Measurements from ENCODE around the gene STAG1.
A peak's percentile ranks its signal among the peaks of the same experiment; 100 is the strongest.
"Not testable (repeated sequence)": the region's sequence is repeated elsewhere in the genome, so short reads cannot be mapped to it uniquely, and the experiment has no call there.

STAG1 gene

DNA sequence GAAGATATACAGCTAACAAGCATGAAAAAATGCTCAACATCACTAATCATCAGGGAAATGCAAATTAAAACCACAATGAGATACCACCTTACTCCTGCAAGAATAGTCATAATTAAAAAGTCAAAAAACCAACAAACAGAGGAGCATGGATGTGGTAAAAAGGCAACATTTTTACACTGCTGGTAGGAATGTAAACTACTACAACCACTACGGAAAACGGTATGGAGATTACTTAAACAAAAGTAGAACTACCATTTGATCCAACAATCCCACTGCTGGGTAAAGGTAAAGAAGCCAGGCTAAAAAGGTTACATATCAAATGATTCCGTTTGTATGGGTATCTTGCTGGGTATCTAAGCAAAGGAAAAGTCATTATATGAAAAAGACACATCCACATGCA is 53.8 kb downstream of the STAG1 start:
- no peak for DNase-seq

DNA sequence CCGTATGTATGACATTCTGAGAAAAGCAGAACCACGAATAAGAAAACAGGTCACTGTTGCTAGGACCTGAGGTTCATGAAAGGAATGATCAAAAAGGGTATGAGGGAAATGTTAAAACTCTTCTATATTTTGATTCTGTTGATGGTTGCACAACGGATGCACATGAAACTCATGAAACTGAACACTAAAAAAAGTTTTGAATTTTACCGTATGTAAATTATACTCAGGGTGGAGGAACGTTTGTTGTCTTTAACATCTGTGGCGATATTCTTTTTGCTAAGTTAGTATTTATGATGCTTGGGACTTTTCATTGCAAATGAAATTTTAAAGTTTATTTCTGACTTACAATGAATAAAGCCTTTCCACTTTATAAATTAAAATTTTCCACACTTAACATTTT is 55.4 kb downstream of the STAG1 start:
- DNase-seq, result no peak

DNA sequence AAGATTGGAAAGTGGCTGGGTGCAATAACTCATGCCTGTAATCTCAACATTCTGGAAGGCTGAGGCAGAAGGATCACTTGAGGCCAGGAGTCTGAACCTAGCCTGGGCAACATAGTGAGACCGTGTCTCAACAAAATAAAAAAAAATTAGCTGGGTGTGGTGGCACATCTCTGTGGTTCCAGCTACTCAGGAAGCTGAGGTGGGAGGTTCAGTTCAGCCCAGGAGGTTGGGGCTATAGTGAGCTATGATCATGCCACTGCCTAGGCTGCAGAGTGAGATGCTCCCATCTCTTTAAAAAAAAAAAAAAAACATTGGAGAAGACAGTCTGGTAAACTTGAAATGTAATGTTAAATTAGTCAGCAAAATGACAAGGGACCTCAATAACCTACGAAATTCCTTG is 57.9 kb downstream of the STAG1 start:
- DNase-seq, result no peak

DNA sequence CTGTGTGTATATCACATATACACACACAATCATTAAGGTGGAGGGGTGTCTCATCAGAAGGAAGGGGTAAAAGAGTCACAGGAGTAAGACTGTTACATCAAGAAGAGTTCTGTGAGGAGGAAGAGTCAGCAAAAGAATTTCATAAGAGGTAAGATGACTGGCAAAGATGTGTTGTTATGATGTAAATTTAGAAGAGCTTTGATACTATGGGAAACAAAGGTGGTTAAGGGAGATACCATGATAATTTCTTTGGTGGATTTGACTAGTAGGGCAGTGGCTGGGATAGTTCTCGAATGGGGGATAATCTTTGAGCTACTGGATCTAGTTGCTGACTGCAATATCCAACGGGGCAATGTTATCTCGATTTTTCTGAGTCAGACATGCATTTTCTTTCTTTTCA is 61.6 kb downstream of the STAG1 start:
- no peak for DNase-seq

DNA sequence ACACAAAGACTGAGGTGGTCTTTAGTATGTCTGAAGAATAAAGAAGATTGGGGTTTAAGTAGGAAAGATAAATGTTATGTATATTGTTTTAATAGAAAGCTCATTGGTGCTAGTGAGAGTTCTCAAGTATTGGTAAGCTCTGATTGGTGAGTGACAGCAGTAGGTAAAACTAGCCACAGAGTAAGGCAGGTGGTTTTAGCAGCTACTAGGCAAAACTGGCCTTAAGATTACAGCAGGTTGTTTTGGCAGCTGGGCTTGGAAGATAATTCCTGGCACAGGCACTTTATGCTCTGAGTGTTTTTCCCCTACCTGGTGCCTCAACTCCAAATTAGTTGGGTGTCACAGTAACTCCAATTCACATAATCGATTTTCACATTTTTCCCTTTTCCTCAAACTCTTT is 66.3 kb downstream of the STAG1 start:
- no peak for DNase-seq

DNA sequence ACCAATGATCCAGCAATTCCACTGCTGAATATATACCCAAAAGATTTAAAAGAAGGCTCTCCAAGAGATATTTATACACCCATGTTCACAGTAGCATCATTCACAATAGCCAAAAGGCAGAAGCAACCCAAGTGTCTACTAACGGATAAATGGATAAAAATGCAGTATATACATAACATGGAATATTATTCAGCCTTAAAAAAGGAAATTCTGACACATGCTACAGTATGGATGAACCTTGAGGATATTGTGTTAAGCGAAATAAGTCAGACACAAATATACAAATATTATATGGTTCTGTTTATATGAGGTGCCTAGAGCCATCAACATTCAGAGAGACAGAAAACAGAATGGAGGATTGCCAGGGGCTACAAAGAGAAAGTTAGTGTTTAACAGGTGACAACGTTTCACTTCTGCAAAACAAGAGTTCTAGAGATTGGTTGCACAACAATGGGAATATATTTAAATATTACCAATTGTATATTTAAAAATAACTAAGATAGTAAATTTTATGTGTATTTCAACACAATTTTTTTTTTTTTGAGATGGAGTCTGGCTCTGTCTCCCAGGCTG is 69.4 kb downstream of the STAG1 start:
- DNase-seq, result no peak

DNA sequence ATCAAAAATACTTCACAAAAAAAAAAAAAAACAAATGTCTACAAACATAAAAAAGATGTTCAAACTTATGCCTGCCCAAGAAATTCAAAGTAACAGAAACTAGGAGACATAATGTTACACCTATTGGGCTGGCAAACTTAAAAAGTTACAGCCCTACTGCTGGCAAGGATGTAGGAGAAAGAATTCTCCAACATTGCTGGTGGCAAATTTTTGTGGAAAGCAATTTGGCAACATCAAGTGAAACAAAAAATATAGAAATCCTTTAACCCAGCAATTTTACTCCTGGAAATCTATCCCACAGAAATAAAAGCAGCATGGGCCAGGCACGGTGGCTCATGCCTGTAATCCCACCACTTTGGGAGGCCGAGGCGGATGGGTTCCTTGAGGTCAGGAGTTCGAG is 73.2 kb downstream of the STAG1 start:
- DNase-seq, result no peak

DNA sequence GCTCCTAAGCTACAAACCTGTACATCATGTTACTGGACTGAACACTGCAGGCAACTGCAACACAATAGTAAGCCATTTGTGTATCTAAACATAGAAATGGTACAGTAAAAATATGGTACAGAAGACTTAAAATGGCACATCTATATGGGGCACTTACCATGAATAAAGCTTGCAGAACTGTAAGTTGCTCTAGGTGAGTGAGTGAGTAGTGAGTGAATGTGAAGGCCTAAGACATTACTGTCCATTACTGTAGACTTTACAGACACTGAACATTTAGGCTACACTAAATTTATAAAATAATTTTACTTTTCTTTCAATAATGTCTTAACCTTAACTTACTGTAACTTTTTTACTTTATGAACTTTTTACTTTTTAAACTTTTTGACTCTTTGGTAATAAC is 76.2 kb downstream of the STAG1 start:
- DNase-seq, result no peak

DNA sequence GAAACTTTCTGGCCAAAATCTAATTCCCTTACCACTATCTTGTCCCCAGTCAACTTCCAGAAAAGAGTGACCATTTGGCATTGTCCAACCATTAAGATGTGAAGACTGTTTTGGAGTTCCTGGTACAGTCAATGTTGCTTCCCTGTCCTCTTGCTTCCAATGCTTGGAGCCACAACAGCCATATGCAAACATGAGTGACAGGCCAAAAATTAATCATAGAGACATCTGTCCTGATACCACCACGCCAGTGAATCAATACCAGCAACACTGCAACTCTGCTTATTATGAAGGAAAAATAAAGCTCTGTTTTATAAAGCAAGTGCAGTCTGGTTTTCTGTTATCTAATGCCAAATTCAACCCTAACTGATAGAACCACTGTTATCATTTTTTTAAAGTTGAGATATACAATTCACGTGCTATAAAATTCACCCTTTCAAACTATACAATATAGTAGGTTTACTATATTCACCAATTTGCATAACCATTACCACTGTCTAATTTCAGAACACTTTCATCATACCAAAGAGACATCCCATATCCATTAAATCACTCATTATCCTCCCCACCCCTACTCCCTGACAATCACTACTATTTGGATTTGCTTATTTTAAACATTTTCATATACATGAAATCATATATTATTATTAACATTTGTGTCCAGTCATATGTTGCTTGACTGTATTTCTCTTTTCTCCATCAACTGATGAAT is 76.9 kb downstream of the STAG1 start:
- no peak for DNase-seq

DNA sequence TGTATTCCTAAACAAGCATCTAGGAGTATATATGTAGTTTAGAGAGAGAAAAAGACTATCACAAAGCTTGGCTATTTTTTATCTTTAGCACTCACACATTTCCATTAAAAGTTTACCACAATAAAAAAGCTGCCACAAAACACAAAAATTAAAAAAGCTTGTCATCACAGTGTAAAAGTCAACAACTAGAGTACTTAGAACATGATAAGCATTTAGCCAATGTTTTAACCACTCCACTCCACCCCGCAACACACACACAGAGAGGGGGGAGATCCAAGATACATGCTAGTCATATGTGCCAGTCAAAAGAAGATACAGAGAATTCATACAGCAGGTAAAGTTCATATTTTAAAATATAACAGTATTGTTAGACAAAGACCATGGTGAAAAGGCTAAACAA is 79.7 kb downstream of the STAG1 start:
- no peak for DNase-seq

DNA sequence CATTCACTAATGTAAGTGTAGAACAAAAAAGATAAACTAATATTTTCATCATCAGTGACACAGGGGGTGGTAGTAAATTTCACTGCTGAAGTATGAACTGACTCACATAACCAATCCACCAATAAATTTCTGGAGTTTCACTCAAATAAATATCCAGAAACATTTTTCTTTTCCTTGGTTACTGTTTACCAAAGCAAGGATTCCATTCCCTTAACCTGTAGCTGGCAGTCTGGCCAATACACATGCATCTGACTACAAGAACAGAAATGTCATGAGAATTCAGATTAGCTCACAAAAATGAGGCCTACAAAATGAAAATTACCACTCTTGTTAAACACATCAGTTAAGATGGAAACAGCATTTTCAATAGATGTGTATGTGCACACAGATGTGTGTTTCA is 80.3 kb downstream of the STAG1 start:
- no peak for DNase-seq

DNA sequence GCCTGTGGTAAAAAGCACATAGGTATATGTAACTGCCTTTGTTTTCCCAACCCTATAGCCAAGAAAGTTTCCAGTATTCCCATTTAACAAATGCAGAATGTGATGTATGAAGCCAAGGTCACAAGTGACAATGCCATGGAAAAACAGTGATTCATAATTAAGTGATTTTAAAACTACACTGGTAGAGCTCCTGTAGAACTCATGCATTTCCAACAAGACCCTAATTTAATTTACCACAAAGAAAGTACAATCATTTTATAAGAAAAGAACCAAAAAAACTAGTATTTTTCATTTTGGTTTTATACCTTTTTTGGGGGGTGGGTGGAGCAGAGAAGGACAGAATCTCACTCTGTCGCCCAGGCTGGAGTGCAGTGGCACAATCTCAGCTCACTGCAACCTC is 82.0 kb downstream of the STAG1 start:
- DNase-seq, result no peak

DNA sequence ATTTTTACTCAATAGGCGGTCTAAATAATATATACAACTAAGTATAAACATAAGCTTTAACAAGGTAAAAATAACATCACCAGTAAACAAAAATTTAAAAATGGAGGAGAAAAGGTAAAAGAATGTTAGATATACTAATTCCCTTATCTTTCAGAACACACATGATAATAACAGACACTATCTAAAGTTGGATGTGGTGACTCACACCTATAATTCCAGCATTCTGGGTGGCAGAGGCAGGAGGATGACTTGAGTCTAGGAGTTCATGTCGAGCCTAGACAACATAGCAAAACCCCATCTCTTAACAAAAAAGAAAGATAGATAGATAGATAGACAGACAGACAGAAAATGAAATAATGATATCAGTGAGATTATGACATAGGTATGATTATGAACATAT is 85.1 kb downstream of the STAG1 start:
- no peak for DNase-seq

DNA sequence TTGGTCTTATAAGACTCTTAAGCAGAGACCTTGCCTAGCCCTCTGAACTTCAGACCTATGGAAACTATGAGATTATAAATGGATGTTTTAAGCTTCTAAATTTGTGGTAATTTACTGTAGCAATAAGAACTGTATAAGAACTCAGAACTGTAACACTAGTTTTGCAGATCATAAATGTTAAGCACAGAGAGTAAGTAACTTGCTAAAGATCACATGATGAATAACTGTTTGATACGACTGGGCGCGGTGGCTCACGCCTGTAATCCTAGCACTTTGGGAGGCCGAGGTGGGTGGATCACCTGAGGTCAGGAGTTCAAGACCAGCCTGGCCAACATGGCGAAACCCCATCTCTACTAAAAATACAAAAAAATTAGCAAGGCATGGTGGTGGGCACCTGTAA is 85.9 kb downstream of the STAG1 start:
- DNase-seq, result not testable (repeated sequence)

DNA sequence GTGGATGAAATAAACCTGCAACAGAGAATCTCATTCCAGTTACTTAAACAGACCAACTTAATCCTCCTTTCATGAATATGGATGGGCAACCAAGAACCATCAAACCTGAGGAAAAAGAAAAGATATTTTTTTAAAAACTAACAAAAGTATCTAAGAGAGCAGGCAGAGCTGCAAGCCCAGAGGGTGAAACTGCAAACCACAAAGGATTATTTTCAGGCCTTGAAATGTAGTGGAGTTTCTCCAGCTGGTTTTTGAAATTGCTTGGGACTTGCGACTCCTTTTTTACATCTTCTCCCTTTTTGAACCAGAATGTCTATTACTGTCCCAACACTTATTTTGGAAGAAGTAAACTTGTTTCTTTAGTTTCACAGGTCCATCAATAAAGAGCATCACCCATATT is 87.4 kb downstream of the STAG1 start:
- DNase-seq, result no peak

DNA sequence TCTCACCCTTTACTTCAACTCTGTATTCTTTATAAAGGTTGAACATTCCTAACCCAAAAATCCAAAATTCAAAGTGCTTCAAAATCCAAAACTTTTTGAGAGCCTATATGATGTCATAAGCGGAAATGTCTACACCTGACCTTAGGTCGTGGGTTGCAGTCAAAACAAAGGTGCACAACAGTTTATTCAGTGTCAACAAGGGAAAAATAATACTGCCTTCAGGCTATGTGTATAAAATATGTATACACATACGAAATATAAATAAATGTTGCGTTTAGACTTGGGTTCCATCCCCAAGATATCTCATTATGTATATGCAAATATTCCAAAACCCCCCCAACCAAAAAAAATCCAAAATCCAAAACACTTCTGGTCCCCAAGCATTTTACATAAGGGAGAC is 90.9 kb downstream of the STAG1 start:
- no peak for DNase-seq

DNA sequence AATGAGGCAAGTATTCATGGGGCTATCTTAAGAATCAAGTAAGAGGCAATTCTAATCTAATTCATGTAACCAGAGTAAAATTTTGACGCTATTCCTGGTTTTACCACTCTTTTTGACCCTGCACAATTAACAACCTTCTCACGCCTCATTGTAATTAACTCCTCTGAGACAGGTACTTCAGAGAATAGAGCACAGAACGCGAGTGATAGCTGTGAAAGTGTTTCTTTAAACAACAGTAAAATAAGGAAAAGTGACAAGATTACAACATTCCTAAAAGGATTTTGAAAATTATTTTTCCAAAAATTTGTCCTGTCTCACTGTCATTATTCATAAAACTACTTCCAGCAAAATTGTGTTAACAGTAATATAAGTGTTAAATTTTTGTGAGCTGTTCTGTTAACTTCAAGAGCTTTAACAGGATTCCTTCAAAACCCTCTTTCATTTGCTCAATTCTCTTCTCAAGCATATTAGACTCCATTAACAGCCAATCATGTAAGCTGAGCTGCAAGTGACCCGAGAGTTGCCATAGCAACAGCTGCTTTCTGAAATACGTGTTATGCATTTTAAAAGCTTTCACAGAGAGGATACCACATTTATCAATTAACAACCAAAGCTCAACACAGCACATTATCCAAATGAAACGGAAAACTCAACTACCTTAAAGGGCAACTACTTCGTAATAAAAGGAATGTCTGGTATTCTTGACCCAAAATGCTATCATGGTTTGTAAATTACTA is 93.1 kb downstream of the STAG1 start:
- peak; percentile 40 for DNase-seq

DNA sequence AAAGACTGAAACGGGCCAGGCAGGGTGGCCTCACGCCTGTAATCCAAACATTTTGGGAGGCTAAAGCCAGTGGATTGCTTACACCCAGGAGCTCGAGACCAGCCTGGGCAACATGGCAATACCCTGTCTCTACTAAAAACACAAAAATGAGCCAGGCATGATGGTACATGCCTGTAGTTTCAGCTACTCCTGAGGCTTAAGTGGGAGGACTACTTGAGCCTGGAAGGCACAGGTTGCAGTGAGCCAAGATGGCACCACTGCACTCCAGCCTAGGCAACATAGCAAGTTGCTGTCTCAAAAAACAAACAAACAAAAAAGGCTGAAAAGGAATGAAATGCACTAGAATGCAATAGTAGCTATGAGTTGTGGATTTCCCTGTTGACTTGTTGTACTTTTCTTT is 94.7 kb downstream of the STAG1 start:
- DNase-seq, result no peak

DNA sequence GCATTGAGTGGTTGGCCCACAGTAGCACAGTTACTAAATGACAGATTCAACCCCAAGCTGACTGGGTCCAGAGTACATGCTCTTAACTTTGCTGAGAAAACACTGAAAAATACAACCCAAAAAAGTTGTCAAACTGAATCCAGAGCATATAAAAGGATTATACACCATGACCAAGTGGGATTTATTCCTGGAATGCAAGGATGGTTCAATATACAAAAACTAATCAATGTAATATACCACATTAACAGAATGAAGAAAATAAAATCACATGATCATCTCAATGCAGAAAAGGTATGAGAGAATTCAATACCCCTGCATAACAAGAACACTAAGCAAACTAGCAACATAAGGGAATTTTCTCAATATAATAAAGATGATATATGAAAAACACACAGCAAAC is 98.5 kb downstream of the STAG1 start:
- DNase-seq, result no peak

DNA sequence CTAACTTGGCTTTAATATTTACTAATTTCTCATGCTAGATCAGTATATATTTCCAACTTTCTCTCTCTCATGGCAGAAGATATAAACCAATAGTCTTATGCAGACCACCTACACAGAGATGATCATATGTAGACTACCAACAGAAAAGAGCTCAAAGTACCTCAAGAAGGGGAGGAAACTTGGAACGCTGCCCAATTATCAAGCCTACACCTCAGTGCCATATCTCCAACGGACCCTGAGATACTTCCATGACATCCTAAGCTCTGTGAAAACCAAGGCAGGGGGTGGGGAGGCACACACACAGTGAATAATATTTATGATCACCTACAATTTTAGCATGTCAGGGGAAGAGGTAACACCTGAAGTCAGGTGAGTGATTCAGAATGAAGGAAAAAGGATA is 100.6 kb downstream of the STAG1 start:
- DNase-seq, result no peak

DNA sequence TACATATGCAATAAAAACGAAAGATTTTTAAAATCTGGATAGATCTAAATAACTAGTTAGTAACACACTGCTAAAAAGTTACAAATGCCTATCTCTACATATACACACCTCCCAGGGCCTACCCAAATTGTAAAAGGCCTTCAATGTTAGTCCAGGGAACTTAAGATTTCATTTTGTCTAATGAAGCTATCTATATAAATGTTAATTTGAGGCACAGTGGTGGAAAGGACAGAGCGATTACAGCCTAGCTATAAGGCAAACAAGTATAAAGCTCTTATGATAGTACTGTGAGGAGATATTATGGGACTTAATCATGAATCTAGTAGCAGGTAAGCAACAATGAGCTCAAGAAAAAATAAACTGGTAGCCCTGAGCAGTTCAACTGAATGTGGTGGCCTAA is 101.7 kb downstream of the STAG1 start:
- DNase-seq, result no peak

DNA sequence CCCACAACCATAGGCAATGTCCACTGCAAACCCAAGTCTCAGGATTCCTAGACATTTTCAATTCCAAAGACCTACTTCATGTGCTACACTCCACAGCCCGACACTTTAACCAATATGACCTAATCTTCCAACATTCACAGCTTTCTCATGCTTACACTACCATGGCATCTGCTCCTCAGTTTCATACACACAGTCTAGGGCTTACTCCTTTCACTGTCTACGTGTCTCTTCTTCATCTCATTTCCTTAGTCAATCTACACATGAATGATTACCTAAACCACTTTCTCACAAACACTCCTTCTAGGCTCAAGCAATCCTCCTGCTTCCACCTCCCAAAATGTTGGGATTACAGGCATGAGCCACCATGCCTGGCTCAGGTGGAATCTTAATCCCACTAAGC is 106.3 kb downstream of the STAG1 start:
- DNase-seq, result no peak

DNA sequence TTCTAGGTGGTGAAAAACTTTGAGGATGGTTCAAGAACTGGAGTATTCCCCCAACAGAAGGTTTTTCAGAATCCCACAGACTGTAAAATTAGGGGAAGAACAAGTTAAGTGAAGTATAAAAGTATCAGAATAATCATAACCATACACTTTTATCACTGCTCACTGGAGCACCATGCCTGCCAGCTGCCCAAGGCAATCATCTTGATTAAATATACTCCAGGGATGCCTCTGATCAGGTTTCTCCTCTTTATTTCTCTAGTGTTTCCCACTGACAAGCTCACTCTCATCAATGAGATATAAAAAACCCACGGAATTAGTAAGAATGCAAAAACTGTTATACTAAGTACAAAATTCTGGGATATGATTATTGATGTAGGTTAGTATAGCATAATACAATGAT is 108.0 kb downstream of the STAG1 start:
- DNase-seq, result no peak

DNA sequence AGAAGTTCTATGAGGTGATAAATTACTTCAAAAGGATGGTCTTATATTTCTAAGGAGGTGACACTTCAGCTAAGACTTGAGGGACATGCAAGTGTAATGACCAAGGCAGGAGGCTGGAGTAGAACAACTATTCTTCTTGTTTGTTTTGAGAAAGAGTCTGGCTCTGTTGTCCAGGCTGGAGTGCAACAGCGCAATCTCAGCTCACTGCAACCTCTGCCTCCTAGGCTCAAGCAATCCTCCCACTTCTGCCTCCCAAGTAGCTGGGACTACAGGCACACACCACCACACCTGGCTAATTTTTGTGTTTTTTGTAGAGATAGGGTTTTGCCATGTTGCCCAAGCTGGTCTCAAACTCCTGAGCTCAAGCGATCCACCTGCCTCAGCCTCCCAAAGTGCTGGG is 108.8 kb downstream of the STAG1 start:
- DNase-seq, result not testable (repeated sequence)

DNA sequence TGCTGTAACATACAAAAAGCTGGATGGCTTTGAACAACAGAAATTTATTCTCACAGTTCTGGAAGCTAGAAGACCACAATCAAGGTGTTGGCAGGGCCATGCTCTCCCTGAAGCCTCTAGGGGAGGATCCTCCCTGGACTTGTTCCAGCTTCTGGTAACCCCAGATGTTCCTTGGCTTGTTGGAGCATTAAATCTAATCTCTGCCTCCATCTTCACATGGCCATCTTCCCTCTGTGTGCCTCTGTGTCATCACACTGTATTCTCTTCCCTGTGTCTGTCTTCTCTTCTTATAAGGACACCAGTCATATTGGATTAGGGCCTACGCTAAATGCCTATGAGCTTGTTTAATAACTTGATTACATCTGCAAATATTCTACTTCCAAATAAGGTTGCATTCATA is 109.5 kb downstream of the STAG1 start:
- DNase-seq, result no peak
